Duodenal mucosa (tissue), 2 donors: ENCODE results near the gene TRIM74.
"Not testable (repeated sequence)": the region's sequence is repeated elsewhere in the genome, so short reads cannot be mapped to it uniquely, and the experiment has no call there.

Source experiments
- H3K27ac ChIP-seq: one replicate; pipeline ENCODE4 v1.7.0; 2013; ENCODE audit warnings: low read depth, low read length
- H3K27me3 ChIP-seq, 2 donors: one replicate each; pipeline ENCODE4 v1.7.0; 2013; ENCODE audit warnings: low read length in 2 of 2, control low read depth in 1 of 2; ENCODE audit not compliant: insufficient read depth in 2 of 2, control insufficient read depth in 1 of 2
- H3K36me3 ChIP-seq, 2 donors: one replicate each; pipeline ENCODE4 v1.7.0; 2013; ENCODE audit warnings: low read length in 2 of 2, control low read depth in 1 of 2; ENCODE audit not compliant: insufficient read depth in 2 of 2, control insufficient read depth in 1 of 2
- H3K4me1 ChIP-seq, 2 donors: one replicate each; pipeline ENCODE4 v1.7.0; 2013; ENCODE audit warnings: low read length in 2 of 2, control low read depth in 1 of 2; ENCODE audit not compliant: insufficient read depth in 2 of 2, control insufficient read depth in 1 of 2
- H3K4me3 ChIP-seq, 2 donors: one replicate each; pipeline ENCODE4 v1.7.0; 2013; ENCODE audit warnings: low read length in 2 of 2, low read depth in 1 of 2
- H3K9ac ChIP-seq, 2 donors: one replicate each; pipeline ENCODE4 v1.7.0; 2013; ENCODE audit warnings: low read length in 2 of 2, low read depth in 1 of 2
- H3K9me3 ChIP-seq, 2 donors: one replicate each; pipeline ENCODE4 v1.7.0; 2013; ENCODE audit warnings: low read length in 2 of 2, control low read depth in 1 of 2; ENCODE audit not compliant: control insufficient read depth in 1 of 2

Gene TRIM74

DNA sequence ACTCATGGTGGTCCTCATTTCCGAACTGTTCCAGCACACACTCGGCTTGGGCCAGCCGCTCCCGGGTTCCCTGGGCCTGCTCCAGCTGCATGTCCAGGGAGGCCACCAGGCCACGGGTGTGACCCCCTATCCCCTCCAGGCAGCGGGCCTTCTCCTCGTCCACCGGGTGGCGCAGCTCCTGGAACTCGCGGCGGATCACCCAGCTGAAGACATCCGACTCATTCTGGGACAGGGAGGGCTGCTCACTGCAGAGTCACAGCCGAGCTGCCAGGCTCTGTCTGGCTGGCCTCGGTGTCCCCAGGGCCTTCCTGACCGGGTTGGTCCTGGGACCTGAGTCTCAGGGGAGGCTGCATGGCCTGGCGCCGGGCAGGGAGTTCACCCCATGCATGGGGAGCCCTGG, 9.2 kb downstream of the TRIM74 start:
- H3K9ac ChIP-seq, H3K27me3 ChIP-seq, H3K4me1 ChIP-seq, H3K4me3 ChIP-seq, H3K27ac ChIP-seq, H3K36me3 ChIP-seq, H3K9me3 ChIP-seq: not testable (repeated sequence)

DNA sequence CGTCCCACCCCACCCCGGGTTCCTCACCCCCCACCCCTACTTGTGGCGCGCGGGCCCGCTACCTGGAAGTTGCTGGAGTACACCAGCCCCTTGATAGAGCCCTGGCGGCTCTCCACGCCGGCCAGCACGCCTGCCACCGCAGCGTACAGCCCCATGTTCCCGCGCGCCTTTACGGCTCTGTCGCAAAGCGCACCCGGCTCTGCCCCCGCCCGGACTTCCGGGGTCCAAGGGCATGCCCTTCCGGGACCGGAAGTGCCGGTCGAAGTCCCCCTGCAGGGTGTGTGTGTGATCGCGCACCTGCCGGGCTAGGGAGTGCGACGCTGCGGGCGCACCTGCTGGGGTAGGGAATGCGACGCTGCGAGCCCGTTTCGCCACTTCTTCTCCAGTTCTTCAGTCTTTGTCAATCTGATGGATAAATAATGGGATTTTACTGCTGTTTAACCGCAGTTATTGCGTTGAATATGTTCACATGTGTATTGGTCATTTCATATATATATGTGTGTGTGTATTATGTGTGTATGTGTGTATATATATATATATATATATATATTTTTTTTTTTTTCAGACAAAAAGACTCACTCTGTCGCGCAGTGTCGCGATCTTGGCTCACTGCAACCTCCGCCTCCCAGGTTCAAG, 14.6 kb downstream of the TRIM74 start:
- not testable (repeated sequence) for H3K9me3 ChIP-seq, H3K4me1 ChIP-seq, H3K4me3 ChIP-seq, H3K27me3 ChIP-seq, H3K9ac ChIP-seq, H3K36me3 ChIP-seq, H3K27ac ChIP-seq

- peak overlapping the region in 1 of 2 donors; percentile 48 for H3K4me3 ChIP-seq
- not testable (repeated sequence) for H3K27me3 ChIP-seq, H3K4me1 ChIP-seq, H3K9ac ChIP-seq, H3K27ac ChIP-seq, H3K36me3 ChIP-seq, H3K9me3 ChIP-seq
Observed at GRCh38 chr7:72953901-72954562, 15.2 kb downstream of the TRIM74 start.

GRCh38 chr7:72950432-72950831, 18.8 kb downstream of the TRIM74 start:
- peaks cover 0 to 11% of the 10 kb centered on the region in 2 donors for H3K36me3 ChIP-seq
- H3K9ac ChIP-seq, H3K9me3 ChIP-seq: not testable (repeated sequence)

DNA sequence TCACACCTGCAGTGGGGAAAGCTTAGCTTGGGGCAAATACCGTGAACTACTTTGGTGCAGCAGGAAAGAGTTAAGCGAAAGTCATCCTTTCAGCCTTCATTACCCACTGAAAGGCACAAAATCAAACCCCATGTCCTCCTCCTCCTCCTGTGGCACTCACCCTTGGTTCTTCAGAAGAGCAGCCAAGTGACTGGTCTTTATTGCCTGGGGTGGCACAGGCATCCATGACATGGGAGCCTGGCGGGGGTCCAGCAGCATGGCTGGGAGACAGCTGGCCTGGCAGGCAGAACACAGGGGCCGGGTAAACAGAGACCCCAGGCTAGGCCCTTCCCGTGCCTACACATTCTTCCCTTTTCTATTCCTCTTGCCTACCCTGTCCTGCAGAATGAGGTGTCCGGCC, 19.6 kb downstream of the TRIM74 start:
- H3K27ac ChIP-seq, H3K9me3 ChIP-seq, H3K4me1 ChIP-seq, H3K27me3 ChIP-seq, H3K4me3 ChIP-seq, H3K9ac ChIP-seq: not testable (repeated sequence)
- peaks cover 0 to 11% of the 10 kb centered on the region in 2 donors for H3K36me3 ChIP-seq

More at GRCh38 chr7:72950432-72950831, 18.8 kb downstream of the TRIM74 start:
- H3K27ac ChIP-seq, H3K4me3 ChIP-seq, H3K4me1 ChIP-seq, H3K27me3 ChIP-seq: not testable (repeated sequence)

DNA sequence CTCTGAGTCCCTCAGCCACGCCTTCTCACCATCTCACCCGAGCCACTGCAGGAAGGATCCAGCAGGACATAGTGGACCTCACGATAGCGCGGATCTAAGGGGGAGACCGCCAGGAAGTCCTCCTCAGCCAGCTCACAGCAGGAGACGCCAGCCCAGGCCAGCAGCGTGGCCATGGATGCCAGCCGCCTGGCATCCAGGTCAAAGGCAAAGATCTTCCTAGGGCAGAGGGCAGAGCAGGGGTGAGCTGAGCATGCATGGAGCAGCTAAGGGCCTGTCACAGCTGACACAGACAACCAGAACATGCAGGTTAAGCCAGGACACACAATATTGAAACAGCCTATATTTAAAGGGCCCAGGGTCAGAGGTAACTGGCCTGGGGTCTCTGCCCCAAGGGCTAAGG, 20.0 kb downstream of the TRIM74 start:
- H3K9ac ChIP-seq, H3K27ac ChIP-seq, H3K4me3 ChIP-seq, H3K4me1 ChIP-seq, H3K27me3 ChIP-seq, H3K9me3 ChIP-seq: not testable (repeated sequence)
- peaks cover 0 to 11% of the 10 kb centered on the region in 2 donors for H3K36me3 ChIP-seq

DNA sequence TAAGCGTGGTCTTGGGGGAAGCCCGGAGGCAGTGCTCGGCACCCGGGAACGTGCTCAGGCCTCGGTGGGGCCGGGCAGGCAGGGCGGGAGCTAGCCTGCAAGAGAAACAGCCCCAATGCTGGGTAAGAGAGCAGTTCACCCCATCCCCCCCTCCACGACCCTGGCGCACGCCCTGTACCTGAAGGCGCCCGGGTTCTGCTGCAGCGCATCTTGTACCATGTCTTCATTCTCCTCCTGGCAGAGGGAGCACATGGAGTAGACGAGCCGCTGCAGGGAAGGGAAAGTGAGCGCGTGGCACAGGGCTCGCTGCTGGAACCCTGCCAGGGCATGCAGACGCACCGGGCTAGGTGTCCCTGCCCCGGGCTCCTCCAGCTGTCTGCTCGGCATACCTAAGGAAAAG, 20.6 kb downstream of the TRIM74 start:
- peaks cover 0 to 11% of the 10 kb centered on the region in 2 donors for H3K36me3 ChIP-seq
- not testable (repeated sequence) for H3K4me1 ChIP-seq, H3K9ac ChIP-seq, H3K27ac ChIP-seq, H3K9me3 ChIP-seq, H3K27me3 ChIP-seq, H3K4me3 ChIP-seq

DNA sequence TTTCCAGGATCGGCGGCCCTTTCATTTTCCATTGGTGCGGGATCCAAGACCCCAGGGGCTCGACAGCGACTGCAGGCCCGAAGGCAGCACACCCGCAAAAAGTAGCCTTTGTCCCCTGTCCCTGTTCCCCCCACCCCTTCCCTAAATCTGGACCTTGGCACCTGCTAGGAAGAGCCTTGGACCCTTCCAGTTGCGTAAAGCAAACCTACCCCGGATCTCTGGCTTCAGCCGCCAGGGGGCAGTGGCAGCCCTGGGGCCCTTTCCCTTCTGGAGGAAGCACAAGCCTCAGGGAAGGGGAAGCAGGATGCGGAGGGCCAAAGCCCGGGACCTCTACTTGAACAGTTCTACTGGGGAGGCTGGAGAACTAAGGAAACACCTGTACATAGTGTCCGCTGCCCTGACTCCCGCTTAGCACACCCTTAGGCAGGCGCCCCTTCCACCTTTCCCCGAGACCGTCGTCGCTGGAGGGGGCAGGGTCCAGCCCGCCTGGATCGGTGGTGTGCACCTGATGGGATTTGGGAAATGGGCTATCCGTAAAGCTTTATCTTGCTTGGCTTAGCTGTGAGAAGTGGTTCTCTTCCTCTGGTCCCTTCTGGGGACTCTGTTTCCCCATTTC, 23.0 kb downstream of the TRIM74 start:
- H3K36me3 ChIP-seq, result peaks cover 0 to 11% of the 10 kb centered on the region in 2 donors
- not testable (repeated sequence) for H3K9me3 ChIP-seq, H3K4me1 ChIP-seq, H3K4me3 ChIP-seq, H3K9ac ChIP-seq, H3K27ac ChIP-seq, H3K27me3 ChIP-seq

DNA sequence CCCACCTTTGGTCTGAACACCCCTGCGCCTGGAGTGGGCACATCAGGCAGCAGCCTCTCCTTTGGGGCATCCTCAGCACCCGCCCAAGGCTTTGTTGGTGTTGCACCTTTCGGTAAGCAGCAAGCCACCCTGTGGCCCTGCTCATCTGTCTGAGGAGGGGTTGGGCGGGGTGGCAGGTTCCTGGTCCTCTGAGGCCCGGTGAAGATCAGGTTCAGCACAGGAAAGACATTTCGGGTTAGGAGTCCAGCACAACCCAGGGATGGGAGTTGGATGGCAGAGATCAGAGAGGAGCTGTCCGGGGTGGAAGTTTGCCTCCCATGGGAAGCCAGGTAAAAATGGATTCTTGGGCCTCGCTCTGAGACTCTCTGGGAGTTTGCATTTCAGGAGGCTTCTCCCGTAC, 23.7 kb downstream of the TRIM74 start:
- H3K4me1 ChIP-seq, H3K9me3 ChIP-seq, H3K27me3 ChIP-seq, H3K4me3 ChIP-seq, H3K27ac ChIP-seq, H3K9ac ChIP-seq: not testable (repeated sequence)
- H3K36me3 ChIP-seq, result peaks cover 0 to 11% of the 10 kb centered on the region in 2 donors

- H3K36me3 ChIP-seq, result peaks cover 0 to 11% of the 10 kb centered on the region in 2 donors
- not testable (repeated sequence) for H3K4me1 ChIP-seq, H3K4me3 ChIP-seq, H3K9me3 ChIP-seq, H3K27me3 ChIP-seq, H3K9ac ChIP-seq, H3K27ac ChIP-seq
Observed at GRCh38 chr7:72944937-72945336, 24.3 kb downstream of the TRIM74 start.
